ENCODE results near the gene PRSS2.

GRCh38 chr7:142822714-142823113, 51.9 kb downstream of the PRSS2 start:
- no peak for TF ChIP-seq CTCF (IDR thresholded peaks at IDR 0.05)
- no peak for TF ChIP-seq POLR2A (IDR thresholded peaks at IDR 0.05)
